Endothelial cell of umbilical vein (primary cell): ENCODE data around the gene FYTTD1.

Experiments used
- EZH2 ChIP-seq: IDR thresholded peaks from 2 replicates; pipeline ENCODE4 v1.6.1; 2012; ENCODE audit warnings: borderline replicate concordance, low read depth, mild to moderate bottlenecking, moderate library complexity, low read length, inconsistent platforms; ENCODE audit not compliant: severe bottlenecking
- FOS ChIP-seq: IDR thresholded peaks from 2 replicates; pipeline ENCODE4 v1.6.1; 2011; ENCODE audit warnings: mild to moderate bottlenecking, low read length, moderate library complexity, borderline replicate concordance; ENCODE audit not compliant: insufficient read depth
- GATA2 ChIP-seq: IDR thresholded peaks from 2 replicates; pipeline ENCODE4 v1.7.0; 2011; ENCODE audit warnings: low read depth, mild to moderate bottlenecking, moderate library complexity, mixed read lengths, low read length; ENCODE audit not compliant: insufficient read length, insufficient read depth
- JUN ChIP-seq: IDR thresholded peaks from 2 replicates; pipeline ENCODE4 v1.6.1; 2011; ENCODE audit warnings: borderline replicate concordance, low read depth; ENCODE audit not compliant: insufficient read length, insufficient read depth
- MYC ChIP-seq: IDR thresholded peaks from one replicate; pipeline ENCODE4 v1.6.1; 2011; ENCODE audit warnings: mild to moderate bottlenecking, low read depth, low read length
- POLR2A ChIP-seq: IDR thresholded peaks from 2 replicates; pipeline ENCODE4 v1.6.1; 2012; ENCODE audit warnings: low read depth, mild to moderate bottlenecking, control low read depth, low read length
- POLR2AphosphoS5 ChIP-seq: IDR thresholded peaks from 2 replicates; pipeline ENCODE4 v1.6.1; 2012; ENCODE audit warnings: low read depth, mild to moderate bottlenecking, control low read depth, low read length, moderate library complexity; ENCODE audit not compliant: insufficient read depth
- TF ChIP-seq, protein P1 (sequence below), 2 donors: IDR thresholded peaks; 1 replicate in 1 of 2; 2 replicates in 1 of 2; pipeline ENCODE4 v1.5.1; 2011; ENCODE audit warnings: low read length in 2 of 2, mild to moderate bottlenecking in 2 of 2, moderate library complexity in 2 of 2, control low read depth in 1 of 2, inconsistent platforms in 1 of 2, low read depth in 1 of 2; ENCODE audit not compliant: insufficient read depth in 1 of 2; ENCODE audit errors: extremely low read depth in 1 of 2
- TF ChIP-seq, protein P2 (sequence below): IDR thresholded peaks from 2 replicates; pipeline ENCODE4 v1.6.1; 2011; ENCODE audit not compliant: insufficient read depth, insufficient read length

DNA sequence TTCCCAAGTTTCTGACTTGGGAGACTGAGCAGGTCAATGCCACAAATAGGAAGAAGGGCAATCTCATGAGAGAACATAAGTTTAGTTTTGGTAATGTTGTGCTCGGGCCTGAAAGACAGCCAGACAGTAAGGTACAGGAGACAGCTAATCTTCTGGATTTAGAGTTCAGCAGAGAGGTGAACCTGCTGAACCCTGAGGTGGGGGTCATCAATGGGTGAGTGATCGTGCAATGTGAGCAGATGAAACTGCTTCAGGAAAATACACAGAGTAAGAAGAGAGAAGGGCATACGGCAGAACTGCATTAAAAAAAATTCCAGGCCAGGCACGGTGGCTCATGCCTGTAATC is 36.2 kb upstream of the FYTTD1 start:
- TF ChIP-seq POLR2A (no peak), EZH2 (no peak), POLR2AphosphoS5 (no peak), GATA2 (no peak), JUN (no peak), FOS (no peak), MYC (no peak)
- TF ChIP-seq, protein P1, sequence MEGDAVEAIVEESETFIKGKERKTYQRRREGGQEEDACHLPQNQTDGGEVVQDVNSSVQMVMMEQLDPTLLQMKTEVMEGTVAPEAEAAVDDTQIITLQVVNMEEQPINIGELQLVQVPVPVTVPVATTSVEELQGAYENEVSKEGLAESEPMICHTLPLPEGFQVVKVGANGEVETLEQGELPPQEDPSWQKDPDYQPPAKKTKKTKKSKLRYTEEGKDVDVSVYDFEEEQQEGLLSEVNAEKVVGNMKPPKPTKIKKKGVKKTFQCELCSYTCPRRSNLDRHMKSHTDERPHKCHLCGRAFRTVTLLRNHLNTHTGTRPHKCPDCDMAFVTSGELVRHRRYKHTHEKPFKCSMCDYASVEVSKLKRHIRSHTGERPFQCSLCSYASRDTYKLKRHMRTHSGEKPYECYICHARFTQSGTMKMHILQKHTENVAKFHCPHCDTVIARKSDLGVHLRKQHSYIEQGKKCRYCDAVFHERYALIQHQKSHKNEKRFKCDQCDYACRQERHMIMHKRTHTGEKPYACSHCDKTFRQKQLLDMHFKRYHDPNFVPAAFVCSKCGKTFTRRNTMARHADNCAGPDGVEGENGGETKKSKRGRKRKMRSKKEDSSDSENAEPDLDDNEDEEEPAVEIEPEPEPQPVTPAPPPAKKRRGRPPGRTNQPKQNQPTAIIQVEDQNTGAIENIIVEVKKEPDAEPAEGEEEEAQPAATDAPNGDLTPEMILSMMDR (IDR thresholded peaks at IDR 0.05; ENCODE audit: extremely low read depth in 1 of 2, insufficient read depth in 1 of 2, low read depth in 1 of 2, low read length in 2 of 2): no peak
- TF ChIP-seq, protein P2, sequence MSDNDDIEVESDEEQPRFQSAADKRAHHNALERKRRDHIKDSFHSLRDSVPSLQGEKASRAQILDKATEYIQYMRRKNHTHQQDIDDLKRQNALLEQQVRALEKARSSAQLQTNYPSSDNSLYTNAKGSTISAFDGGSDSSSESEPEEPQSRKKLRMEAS: no peak
